GM18868 (cell line): ENCODE results near the gene NAT9.

Source experiments
- ATAC-seq: cut with Tn5 transposase; IDR thresholded peaks from one replicate; pipeline ENCODE4 v1.9.1; 2021; ENCODE audit warnings: mild to moderate bottlenecking, moderate library complexity; ENCODE audit not compliant: unreplicated experiment

NAT9 gene

DNA sequence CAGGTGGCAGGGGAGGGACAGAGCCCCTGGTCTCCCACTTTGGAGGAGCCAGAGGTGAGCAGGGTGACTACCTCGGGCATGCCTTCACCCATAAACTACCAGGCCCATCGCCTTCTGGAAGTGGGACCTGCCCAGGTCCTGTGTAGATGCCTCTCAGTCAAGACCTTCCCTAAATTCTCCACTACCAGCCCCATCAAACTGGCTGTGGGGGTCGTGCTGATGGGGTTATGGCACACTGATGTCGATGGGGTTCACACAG, 44.9 kb downstream of the NAT9 start:
- ATAC-seq = no peak

DNA sequence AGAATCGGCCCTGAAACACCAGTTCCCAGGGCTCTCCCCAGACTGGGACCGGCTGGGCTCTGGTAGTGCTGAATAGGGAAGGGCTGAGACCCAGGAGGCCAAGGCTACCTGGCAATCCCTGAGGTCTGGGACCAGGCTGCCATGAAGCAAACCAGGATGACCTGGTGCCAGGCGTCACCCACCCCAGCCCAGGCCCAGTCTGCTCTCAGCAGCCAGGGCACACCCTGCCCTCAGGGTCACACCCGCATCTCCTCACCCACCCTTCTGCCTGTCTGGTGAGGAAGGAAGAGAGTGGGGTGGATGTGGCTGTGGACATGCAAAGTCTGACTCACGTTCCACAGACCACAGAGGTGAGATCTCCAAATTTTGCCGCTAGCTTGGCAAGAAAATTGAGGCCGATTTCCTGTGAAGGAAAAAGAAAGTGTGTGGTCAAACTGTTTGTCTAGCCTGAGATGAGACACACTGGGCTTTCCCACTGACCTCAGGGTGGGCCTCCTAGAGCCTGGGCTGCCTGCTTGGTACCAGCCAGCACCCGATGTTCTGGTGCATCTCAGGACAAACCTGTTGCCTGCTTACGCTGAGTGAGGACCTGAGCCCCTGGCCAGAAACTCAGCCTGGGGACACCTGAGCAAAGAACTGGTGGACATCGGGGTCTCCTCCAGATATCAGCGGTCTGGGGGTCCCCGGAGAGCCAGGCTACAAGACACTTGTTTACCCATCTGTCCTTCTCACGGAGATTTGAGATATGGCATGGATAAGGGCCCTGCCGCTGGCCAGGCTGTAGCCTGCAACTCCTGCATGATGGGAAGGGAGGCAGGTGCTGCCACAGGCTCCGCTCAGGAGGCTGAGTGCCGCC, 45.4 kb downstream of the NAT9 start:
- ATAC-seq = no peak

DNA sequence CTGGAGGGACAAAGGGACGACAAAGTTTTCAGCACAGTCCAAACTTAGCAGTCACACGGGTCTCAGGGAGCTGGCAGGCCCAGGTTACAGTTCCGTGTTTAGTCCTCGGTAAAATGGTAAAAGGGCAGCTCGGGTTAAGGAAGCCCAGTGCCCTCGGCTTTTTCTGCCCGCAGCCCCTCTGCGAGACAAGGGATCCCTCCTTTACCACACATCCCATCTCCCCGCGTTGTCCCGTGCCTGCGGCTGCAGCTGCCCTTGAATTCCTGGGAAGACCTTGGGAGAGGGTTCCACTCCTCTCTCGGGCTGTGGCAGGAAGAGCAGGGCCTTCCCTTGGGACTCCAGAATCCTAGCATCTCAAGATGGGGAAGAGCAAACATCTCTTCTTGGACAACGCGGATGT, 46.3 kb downstream of the NAT9 start:
- no peak for ATAC-seq

DNA sequence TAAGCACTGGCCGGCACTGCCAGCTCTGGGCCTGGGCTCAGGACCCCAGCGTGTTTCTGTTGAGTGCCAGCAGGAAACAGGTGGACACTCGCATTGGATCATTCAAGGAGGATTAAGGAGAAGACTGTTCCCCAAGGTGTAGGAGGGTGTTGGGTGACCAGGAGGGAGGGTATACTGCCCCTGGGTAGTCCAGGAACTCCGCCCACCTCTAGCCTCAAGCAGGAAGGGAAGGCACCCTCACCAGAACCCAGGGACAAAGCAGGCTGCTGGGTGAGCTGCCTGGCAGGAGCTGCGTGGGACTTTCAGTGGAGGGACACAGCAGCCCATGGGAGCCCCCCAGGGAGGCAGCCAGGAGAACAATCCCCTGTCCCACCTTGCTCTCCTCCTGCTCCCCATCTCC, 46.8 kb downstream of the NAT9 start:
- ATAC-seq = no peak

DNA sequence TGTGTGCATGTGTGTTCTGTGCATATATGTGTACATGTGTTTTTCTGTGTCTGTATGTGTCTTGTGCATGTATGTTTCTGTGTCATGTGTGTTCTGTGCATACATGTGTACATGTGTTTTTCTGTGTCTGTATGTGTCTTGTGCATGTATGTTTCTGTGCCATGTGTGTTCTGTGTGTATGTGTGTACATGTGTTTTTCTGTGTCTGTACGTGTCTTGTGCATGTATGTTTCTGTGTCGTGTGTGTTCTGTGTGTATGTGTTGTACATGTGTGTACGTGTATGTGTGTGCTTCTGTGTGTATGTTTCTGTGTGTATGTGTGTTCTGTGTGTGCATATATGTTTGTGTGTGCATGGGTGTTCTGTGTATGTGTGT, 47.5 kb downstream of the NAT9 start:
- ATAC-seq = no peak

DNA sequence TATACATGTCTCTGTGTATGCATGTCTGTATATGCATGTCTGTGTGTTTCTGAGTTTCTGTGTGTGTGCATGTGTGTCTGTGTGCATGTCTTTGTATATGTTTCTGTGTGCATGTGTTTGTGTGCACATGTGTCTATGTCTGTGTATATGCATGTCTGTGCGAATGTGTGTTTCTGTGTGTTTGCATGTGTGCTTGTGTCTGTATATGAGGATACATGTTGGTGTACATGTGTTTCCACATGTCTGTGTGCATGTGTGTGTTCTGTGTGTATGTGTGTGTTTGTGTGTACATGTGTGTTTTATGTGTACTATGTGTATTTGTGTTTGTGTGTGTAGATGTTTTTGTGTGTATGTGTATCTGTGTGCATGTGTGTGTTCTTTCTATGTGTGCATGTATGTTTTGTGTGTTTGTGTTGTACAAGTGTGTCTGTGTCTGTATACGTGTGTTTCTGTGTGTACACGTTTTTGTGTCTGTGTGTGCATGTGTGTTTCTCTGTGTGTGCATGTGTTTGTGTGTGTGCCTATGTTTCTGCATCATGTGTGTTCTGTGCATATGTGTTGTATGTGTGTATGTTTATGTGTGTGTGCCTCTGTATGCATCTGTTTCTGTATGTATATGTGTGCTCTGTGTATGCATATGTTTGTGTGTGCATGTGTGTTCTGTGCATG, 48.0 kb downstream of the NAT9 start:
- no peak for ATAC-seq

DNA sequence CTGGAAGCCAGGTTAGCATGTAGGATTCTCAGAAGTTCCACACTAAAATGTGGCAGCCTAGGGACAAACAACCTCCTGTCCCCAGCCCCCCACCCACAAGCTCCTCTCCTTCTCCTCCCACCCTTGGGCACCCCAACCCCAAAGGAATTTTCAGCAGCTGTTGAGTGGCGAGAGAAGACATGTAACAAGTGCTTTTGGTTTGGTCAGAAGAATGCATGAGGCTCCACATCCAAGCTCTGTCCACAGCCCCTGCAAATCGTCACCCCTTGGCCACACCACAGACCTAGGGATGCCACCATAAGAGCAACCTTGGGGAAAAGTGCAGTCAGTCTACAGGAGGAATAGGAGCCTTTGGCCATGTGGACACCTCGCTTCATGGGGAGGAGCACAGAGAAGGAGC, 51.0 kb downstream of the NAT9 start:
- ATAC-seq = no peak

DNA sequence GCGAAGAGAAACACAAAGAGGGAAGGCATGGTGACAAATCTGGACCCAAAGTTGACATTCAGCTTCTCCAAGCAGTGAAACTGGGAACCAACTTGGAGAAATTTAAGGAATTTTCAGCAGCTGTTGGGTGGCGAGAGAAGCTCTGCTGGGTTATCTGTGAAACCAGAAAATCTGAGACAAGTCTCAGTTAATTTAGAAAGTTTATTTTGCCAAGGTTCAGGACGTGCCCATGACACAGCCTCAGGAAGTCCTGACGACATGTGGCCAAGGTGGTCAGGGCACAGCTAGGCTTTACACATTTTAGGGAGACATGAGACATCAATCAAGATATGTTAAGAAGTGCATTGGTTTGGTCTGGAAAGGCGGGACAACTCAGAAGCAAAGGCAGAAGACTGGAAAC, 52.3 kb downstream of the NAT9 start:
- ATAC-seq = no peak

DNA sequence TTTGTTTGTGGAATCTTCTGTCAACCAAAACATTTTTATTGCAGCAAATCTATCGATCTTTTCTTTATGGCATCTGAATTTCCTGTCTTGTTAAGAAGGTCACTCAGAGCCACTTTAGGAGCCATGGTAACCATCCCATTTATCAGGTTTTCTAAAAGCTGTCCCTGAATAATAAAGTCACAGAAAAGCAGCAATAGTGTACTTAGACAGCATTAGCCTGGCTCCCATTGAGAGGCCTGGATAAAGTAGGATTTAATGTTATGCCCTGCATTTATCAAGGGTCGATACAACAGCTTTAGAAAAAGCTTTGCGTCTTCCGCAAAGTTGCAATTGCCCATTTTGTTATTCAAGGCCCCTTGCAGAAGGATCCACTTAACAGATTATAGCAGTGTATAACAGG, 53.4 kb downstream of the NAT9 start:
- no peak for ATAC-seq
